GM18505 (cell line): ENCODE measurements around the gene B4GALNT2.
"Not testable (repeated sequence)": the region's sequence is repeated elsewhere in the genome, so short reads cannot be mapped to it uniquely, and the experiment has no call there.

Experiments
- ATAC-seq: cut with Tn5 transposase; IDR thresholded peaks from one replicate; pipeline ENCODE4 v1.9.1; 2021; ENCODE audit not compliant: unreplicated experiment
- POLR2A ChIP-seq: IDR thresholded peaks from 4 replicates; pipeline ENCODE4 v1.6.1; 2011; ENCODE audit warnings: borderline replicate concordance; ENCODE audit not compliant: insufficient read depth, insufficient read length; ENCODE audit errors: extremely low read depth

The B4GALNT2 gene

GRCh38 chr17:49132699-49133364 lies at the start of gene B4GALNT2:
Gene B4GALNT2, plus strand, starts transcription at chr17:49132769. Its CDS starts 24 bp downstream, at chr17:49132793.
- no peak for ATAC-seq
- no peak for TF ChIP-seq POLR2A

GRCh38 chr17:49085046-49085445 lies 47.5 kb upstream of the B4GALNT2 start:
- not testable (repeated sequence) for ATAC-seq

GRCh38 chr17:49085565-49086315 lies 46.8 kb upstream of the B4GALNT2 start:
- ATAC-seq, result no peak
- TF ChIP-seq POLR2A, result no peak

- no peak for ATAC-seq
- no peak for TF ChIP-seq POLR2A
Measured at GRCh38 chr17:49086316-49086605, 46.3 kb upstream of the B4GALNT2 start.

- no peak for TF ChIP-seq POLR2A
- no peak for ATAC-seq
Measured at GRCh38 chr17:49086649-49087048, 45.9 kb upstream of the B4GALNT2 start.

- no peak for TF ChIP-seq POLR2A
- ATAC-seq, result no peak
Measured at GRCh38 chr17:49089094-49089493, 43.5 kb upstream of the B4GALNT2 start.

GRCh38 chr17:49090878-49091594 lies 41.5 kb upstream of the B4GALNT2 start:
- no peak for ATAC-seq
- no peak for TF ChIP-seq POLR2A

GRCh38 chr17:49093131-49093530 lies 39.4 kb upstream of the B4GALNT2 start:
- TF ChIP-seq POLR2A, result no peak
- no peak for ATAC-seq

GRCh38 chr17:49100601-49101000 lies 32.0 kb upstream of the B4GALNT2 start:
- TF ChIP-seq POLR2A, result no peak
- ATAC-seq, result no peak

GRCh38 chr17:49101054-49101534 lies 31.5 kb upstream of the B4GALNT2 start:
- ATAC-seq, result no peak
- no peak for TF ChIP-seq POLR2A

- not testable (repeated sequence) for ATAC-seq
Measured at GRCh38 chr17:49103360-49103759, 29.2 kb upstream of the B4GALNT2 start.

GRCh38 chr17:49104511-49105074 lies 28.0 kb upstream of the B4GALNT2 start:
- TF ChIP-seq POLR2A, result no peak
- no peak for ATAC-seq

GRCh38 chr17:49106321-49107210 lies 26.0 kb upstream of the B4GALNT2 start:
- no peak for ATAC-seq
- TF ChIP-seq POLR2A, result no peak
